Caco-2 (cell line): Measurements from ENCODE around the gene PPP1R18. TPM values are rescaled to one million over a fixed set of nuclear protein-coding genes. Genes with fewer than 3 reads are reported as not detected.

ENCODE experiments used
- Bru-seq: library from RNA; stranded (reverse); fragments of 400-500 nt; gene quantifications from one replicate; lab custom pipeline; 2021; lab: Mats Ljungman, UMichigan
- BruChase-seq, 2 experiments: library from RNA; stranded (reverse); fragments of 400-500 nt; gene quantifications; one replicate each; lab custom pipeline; 2021; lab: Mats Ljungman, UMichigan
- BruUV-seq: library from RNA; stranded (reverse); fragments of 400-500 nt; replicated peaks from 2 replicates; lab custom pipeline; 2021; lab: Mats Ljungman, UMichigan
- CTCF ChIA-PET: fragments of 300-600 bp; sonication (Branson Sonifier 250); formaldehyde crosslinking; loops from one replicate; lab custom pipeline; 2022; ENCODE audit warnings: antibody characterized with exemption; lab: Charles Lee
- POLR2A ChIA-PET: fragments of 300-600 bp; sonication (Branson Sonifier 250); formaldehyde crosslinking; loops from one replicate; lab custom pipeline; 2022; ENCODE audit warnings: antibody characterized with exemption; lab: Charles Lee
- DNase-seq, 2 experiments: peaks; one replicate each; pipeline versions ENCODE4 v3.0.0 to v3.0.0-alpha.2; 2020 to 2022
- H3K27me3 ChIP-seq: replicated peaks from 2 replicates; pipeline ENCODE4 v1.6.0; 2011; ENCODE audit warnings: low read length; ENCODE audit not compliant: control insufficient read depth, insufficient read depth
- H3K36me3 ChIP-seq: 2 replicates; pipeline ENCODE4 v1.5.1; 2011; ENCODE audit warnings: low read length; ENCODE audit not compliant: control insufficient read depth, insufficient read depth
- H3K4me1 ChIP-seq: fragments of 250-450 bp; sonication (Bioruptor Pico); 2 replicates; pipeline ENCODE4 v1.5.1; 2020; ENCODE audit warnings: mild to moderate bottlenecking
- H3K4me3 ChIP-seq: 2 replicates; pipeline ENCODE4 v1.5.1; 2011; ENCODE audit warnings: low read depth, mild to moderate bottlenecking, control low read depth, low read length
- H3K9me3 ChIP-seq: fragments of 250-450 bp; sonication (Bioruptor Pico); 2 replicates; pipeline ENCODE4 v1.5.1; 2020; ENCODE audit warnings: mild to moderate bottlenecking, moderate library complexity
- H3K27ac Mint-ChIP-seq: one replicate; pipeline ENCODE4 v1.8.0; 2022; ENCODE audit warnings: mixed read lengths; ENCODE audit not compliant: unreplicated experiment
- H3K27me3 Mint-ChIP-seq: one replicate; pipeline ENCODE4 v1.8.0; 2022; ENCODE audit warnings: mixed read lengths; ENCODE audit not compliant: insufficient read depth, unreplicated experiment
- H3K36me3 Mint-ChIP-seq: one replicate; pipeline ENCODE4 v1.8.0; 2022; ENCODE audit warnings: mild to moderate bottlenecking, mixed read lengths; ENCODE audit not compliant: insufficient read depth, unreplicated experiment
- H3K4me1 Mint-ChIP-seq: one replicate; pipeline ENCODE4 v1.8.0; 2022; ENCODE audit warnings: low read depth, mixed read lengths; ENCODE audit not compliant: unreplicated experiment
- H3K4me3 Mint-ChIP-seq: one replicate; pipeline ENCODE4 v1.8.0; 2022; ENCODE audit warnings: mild to moderate bottlenecking, moderate library complexity, mixed read lengths; ENCODE audit not compliant: unreplicated experiment
- H3K9me3 Mint-ChIP-seq: one replicate; pipeline ENCODE4 v1.8.0; 2022; ENCODE audit warnings: mixed read lengths; ENCODE audit not compliant: unreplicated experiment
- intact Hi-C: fragments of 100-400 bp; cut with micrococcal nuclease; formaldehyde crosslinking; loops from one replicate; pipeline ENCODE4 v1.10.0; 2022; ENCODE audit not compliant: unreplicated experiment
- long read RNA-seq: library from polyadenylated mRNA; stranded (forward); transcript quantifications from one replicate; pipeline ENCODE4 v2.0.0, GENCODE V29; 2022
- total RNA-seq: library from RNA; stranded (reverse); gene quantifications from 2 replicates; pipeline ENCODE4 v1.2.3, GENCODE V29; 2022
- TF ChIP-seq, protein P1 (sequence below), 2 experiments: fragments of 200-600 bp in 1 of 2; IDR thresholded peaks; 1 replicate in 1 of 2; 2 replicates in 1 of 2; pipeline versions ENCODE4 v1.5.1 to v1.8.0; 2011 to 2022; ENCODE audit warnings: antibody characterized with exemption in 1 of 2, control low read depth in 1 of 2, inconsistent platforms in 1 of 2, low read depth in 1 of 2, low read length in 1 of 2, mild to moderate bottlenecking in 1 of 2, moderate library complexity in 1 of 2; ENCODE audit not compliant: insufficient read depth in 1 of 2, severe bottlenecking in 1 of 2, unreplicated experiment in 1 of 2

Gene PPP1R18
- total RNA-seq = 6.6 and 9.7 TPM in 2 replicates
- Bru-seq, nascent RNA = percentile 37 among the genes with signal in this experiment
- BruChase-seq, experiment 1, labeled RNA remaining after a 2-hour chase = percentile 52 among the genes with signal in this experiment
- percentile 48 among the genes with signal in this experiment for BruChase-seq, experiment 2, labeled RNA remaining after a 6-hour chase
- long read RNA-seq = 0 reads

DNA sequence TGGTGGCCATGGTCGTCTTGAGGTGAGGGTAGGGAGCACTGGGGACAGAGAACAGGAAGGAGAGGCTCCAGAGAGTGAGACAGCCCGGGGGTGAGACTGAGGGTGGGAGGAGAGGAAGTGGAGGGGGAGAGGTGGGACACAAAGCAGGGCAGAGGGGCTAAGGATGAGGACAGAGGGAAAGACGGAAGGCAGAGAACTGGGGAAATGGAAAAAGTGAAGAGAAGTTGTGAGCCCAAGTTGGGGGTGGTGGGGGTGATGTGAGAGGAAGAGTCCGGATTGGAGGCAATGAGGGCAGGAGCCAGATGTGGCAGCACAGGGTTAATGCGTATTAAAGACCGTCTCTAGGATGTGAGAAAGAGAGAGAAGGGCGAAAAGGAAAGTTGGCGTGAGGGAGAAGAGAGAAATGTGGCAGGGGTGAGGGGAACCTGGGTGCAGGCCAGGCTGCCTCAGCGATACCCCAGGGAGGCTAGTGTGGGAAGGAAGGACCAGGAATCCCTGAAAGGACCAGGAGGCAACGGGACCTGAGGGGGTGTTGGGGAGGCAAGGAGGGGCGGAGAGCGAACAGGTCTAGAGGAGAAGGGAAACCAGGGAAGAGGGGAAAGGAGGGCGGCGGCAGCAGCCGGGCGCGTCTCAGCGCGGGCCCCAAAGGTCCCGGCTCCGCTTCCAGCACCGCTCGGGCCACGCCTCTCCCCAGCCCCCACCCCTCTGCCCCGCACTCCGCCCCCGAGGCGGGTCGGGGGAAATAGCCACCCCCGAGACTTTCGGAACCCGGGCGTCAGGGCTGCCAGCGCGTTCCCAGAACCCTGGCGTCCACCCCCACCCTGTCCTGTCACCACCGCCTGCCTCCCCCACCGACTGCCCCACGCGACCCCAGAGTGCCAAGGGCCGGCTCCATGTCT, at the start of gene PPP1R18:
Gene PPP1R18 (minus strand): TSS at position 637 of the 899 bp plus-strand sequence. CDS start 627 bp downstream, at position 10.
- Mint-ChIP-seq H3K4me1 (peaks cover 36% of the 10 kb centered on the region), H3K9me3 (no peaks in the 10 kb centered on the region), H3K4me3 (peak within 1 kb of the TSS; percentile 82), H3K27me3 (no peaks in the 10 kb centered on the region), H3K36me3 (peaks cover 10% of the 10 kb centered on the region), H3K27ac (peak within 1 kb of the TSS; percentile 68)
- Histone ChIP-seq H3K9me3 (no peaks in the 10 kb centered on the region), H3K4me3 (peak within 1 kb of the TSS; percentile 78), H3K36me3 (no peaks in the 10 kb centered on the region), H3K27me3 (no peaks in the 10 kb centered on the region), H3K4me1 (peaks cover 19% of the 10 kb centered on the region)
- intact Hi-C loops = no loop called here
- no TSS peak for BruUV-seq
- TF ChIP-seq, protein P1, sequence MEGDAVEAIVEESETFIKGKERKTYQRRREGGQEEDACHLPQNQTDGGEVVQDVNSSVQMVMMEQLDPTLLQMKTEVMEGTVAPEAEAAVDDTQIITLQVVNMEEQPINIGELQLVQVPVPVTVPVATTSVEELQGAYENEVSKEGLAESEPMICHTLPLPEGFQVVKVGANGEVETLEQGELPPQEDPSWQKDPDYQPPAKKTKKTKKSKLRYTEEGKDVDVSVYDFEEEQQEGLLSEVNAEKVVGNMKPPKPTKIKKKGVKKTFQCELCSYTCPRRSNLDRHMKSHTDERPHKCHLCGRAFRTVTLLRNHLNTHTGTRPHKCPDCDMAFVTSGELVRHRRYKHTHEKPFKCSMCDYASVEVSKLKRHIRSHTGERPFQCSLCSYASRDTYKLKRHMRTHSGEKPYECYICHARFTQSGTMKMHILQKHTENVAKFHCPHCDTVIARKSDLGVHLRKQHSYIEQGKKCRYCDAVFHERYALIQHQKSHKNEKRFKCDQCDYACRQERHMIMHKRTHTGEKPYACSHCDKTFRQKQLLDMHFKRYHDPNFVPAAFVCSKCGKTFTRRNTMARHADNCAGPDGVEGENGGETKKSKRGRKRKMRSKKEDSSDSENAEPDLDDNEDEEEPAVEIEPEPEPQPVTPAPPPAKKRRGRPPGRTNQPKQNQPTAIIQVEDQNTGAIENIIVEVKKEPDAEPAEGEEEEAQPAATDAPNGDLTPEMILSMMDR (IDR thresholded peaks at IDR 0.05; ENCODE audit: insufficient read depth in 1 of 2, low read depth in 1 of 2, low read length in 1 of 2, severe bottlenecking in 1 of 2, unreplicated experiment in 1 of 2) = no peak
- POLR2A ChIA-PET = no interaction called here
- DNase-seq = peak in 1 of 2 experiments; percentile 55
- CTCF ChIA-PET = no interaction called here

DNA sequence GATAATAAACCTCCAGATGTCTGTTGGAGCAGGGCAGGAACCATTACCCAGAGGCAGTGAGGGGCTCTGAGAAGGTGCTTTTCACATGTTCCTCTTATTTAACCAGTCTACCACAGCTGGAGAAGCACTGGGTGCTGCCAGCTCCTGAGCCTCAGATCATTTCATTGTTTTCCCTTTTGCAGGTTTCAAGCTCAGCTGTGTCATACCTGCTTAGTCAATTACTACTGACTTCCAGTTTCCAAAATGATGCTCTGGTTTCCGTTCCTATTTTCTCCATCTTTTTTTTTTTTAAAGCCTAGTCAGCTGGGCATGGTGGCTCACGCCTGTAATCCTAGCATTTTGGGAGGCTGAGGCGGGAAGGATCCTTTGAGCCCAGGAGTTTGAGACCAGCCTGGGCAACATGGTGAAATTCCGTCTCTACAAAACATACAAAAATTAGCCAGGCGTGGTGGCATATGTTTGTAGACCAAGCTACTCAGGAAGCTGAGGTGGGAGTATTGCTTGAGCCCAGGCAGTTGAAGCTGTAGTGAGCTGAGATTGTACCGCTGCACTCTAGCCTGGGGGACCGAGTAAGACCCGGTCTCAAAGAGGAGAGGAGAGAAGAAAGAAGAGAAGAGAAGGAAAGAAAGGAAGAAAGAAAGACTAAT, 49.3 kb upstream of the PPP1R18 start:
- TF ChIP-seq, protein P1 (IDR thresholded peaks at IDR 0.05; ENCODE audit: insufficient read depth in 1 of 2, low read depth in 1 of 2, low read length in 1 of 2, severe bottlenecking in 1 of 2, unreplicated experiment in 1 of 2) = no peak
- Histone ChIP-seq H3K4me1 (no peaks in the 10 kb centered on the region), H3K27me3 (no peaks in the 10 kb centered on the region), H3K4me3 (no peak overlapping the region), H3K9me3 (no peaks in the 10 kb centered on the region), H3K36me3 (peaks cover 6% of the 10 kb centered on the region)
- DNase-seq = no peak
- Mint-ChIP-seq H3K4me1 (peaks cover 12% of the 10 kb centered on the region), H3K27ac (no peak overlapping the region), H3K36me3 (peaks cover 87% of the 10 kb centered on the region), H3K9me3 (no peaks in the 10 kb centered on the region), H3K27me3 (no peaks in the 10 kb centered on the region), H3K4me3 (no peak overlapping the region)
- no TSS peak for BruUV-seq
- ChIA-PET POLR2A (interaction anchor here (0.7 kb wide), 1 partner anchor 7 kb away, joined by 6 read pairs; no protein-coding TSS in a partner anchor), CTCF (no interaction called here)
- intact Hi-C loops = no loop called here
